H1 (cell line): ENCODE measurements around the gene PRAME. TPM values are rescaled to one million over a fixed set of nuclear protein-coding genes. Genes with fewer than 3 reads are reported as not detected.

Source experiments
- CTCF ChIA-PET: fragments of 300-600 bp; sonication (Branson Sonifier 250); formaldehyde crosslinking; loops from one replicate; lab custom pipeline; 2021; ENCODE audit not compliant: partially characterized antibody; lab: Charles Lee
- POLR2A ChIA-PET: fragments of 300-600 bp; sonication (Branson Sonifier 250); formaldehyde crosslinking; loops from one replicate; lab custom pipeline; 2021; ENCODE audit warnings: inconsistent platforms; ENCODE audit not compliant: partially characterized antibody; lab: Charles Lee
- DNase-seq, 2 experiments: peaks; one replicate each; pipeline versions ENCODE4 v3.0.0 to v3.0.0-alpha.2; 2010 to 2022; ENCODE audit warnings: low spot score in 2 of 2, low read depth in 1 of 2, mixed read lengths in 1 of 2
- FAIRE-seq: peaks from 2 replicates; lab custom pipeline; 2011; peaks lifted over from hg19 to GRCh38; lab: Jason Lieb, UNC
- H2AFZ ChIP-seq: 2 replicates; pipeline ENCODE4 v1.8.1; 2012; ENCODE audit warnings: low read length, inconsistent platforms
- H2AK5ac ChIP-seq: 2 replicates; pipeline ENCODE4 v1.6.1; 2013; ENCODE audit warnings: low read depth, low read length
- H2BK120ac ChIP-seq: replicated peaks from 2 replicates; pipeline ENCODE3; 2013; ENCODE audit warnings: low read depth, low read length, inconsistent platforms
- H2BK12ac ChIP-seq: 2 replicates; pipeline ENCODE4 v1.6.1; 2013; ENCODE audit warnings: low read depth, low read length
- H2BK15ac ChIP-seq: 2 replicates; pipeline ENCODE4 v1.6.1; 2013; ENCODE audit warnings: low read length
- H2BK20ac ChIP-seq: 2 replicates; pipeline ENCODE4 v1.6.1; 2013; ENCODE audit warnings: low read length
- H2BK5ac ChIP-seq: 2 replicates; pipeline ENCODE4 v1.6.1; 2013; ENCODE audit warnings: low read depth, low read length
- H3K14ac ChIP-seq: 2 replicates; pipeline ENCODE4 v1.6.1; 2013; ENCODE audit warnings: inconsistent platforms; ENCODE audit not compliant: insufficient read length
- H3K18ac ChIP-seq: 2 replicates; pipeline ENCODE4 v1.6.1; 2013; ENCODE audit warnings: low read length; ENCODE audit errors: extremely low read depth
- H3K23ac ChIP-seq: 2 replicates; pipeline ENCODE4 v1.6.1; 2013; ENCODE audit warnings: inconsistent platforms; ENCODE audit not compliant: insufficient read length
- H3K23me2 ChIP-seq: 2 replicates; pipeline ENCODE4 v1.6.1; 2013; ENCODE audit warnings: low read depth, low read length
- H3K27ac ChIP-seq: 2 replicates; pipeline ENCODE4 v1.6.1; 2011; ENCODE audit warnings: low read depth, low read length, inconsistent platforms
- H3K27me3 ChIP-seq, 4 experiments: replicated peaks in 1 of 4; 1 replicate in 1 of 4; 2 replicates in 3 of 4; pipeline versions ENCODE4 v1.6.1 to v1.8.1; 2011 to 2013; ENCODE audit warnings: low read length in 3 of 4, mild to moderate bottlenecking in 3 of 4, inconsistent platforms in 2 of 4, mixed read lengths in 2 of 4, moderate library complexity in 1 of 4; ENCODE audit not compliant: control insufficient read depth in 3 of 4, insufficient read depth in 3 of 4; ENCODE audit errors: extremely low read depth in 1 of 4
- H3K36me3 ChIP-seq, 4 experiments: 2 replicates each; pipeline versions ENCODE4 v1.6.1 to v1.8.1; 2011 to 2013; ENCODE audit warnings: mild to moderate bottlenecking in 4 of 4, low read length in 3 of 4, moderate library complexity in 2 of 4, control low read depth in 1 of 4, inconsistent platforms in 1 of 4; ENCODE audit not compliant: insufficient read depth in 4 of 4, control insufficient read depth in 2 of 4
- H3K4ac ChIP-seq: replicated peaks from 2 replicates; pipeline ENCODE3; 2013; ENCODE audit warnings: low read length, low read depth, mixed read lengths, inconsistent platforms; ENCODE audit not compliant: insufficient read length
- H3K4me1 ChIP-seq, 4 experiments: replicated peaks in 1 of 4; 1 replicate in 1 of 4; 2 replicates in 3 of 4; pipeline versions ENCODE4 v1.6.1 to v1.8.1; 2011 to 2013; ENCODE audit warnings: low read length in 3 of 4, inconsistent platforms in 2 of 4, mixed read lengths in 1 of 4; ENCODE audit not compliant: insufficient read depth in 4 of 4, control insufficient read depth in 3 of 4
- H3K4me2 ChIP-seq, 2 experiments: 2 replicates each; pipeline versions ENCODE4 v1.6.1 to v1.8.1; 2011 to 2013; ENCODE audit warnings: low read depth in 2 of 2, low read length in 2 of 2, control low read depth in 1 of 2, inconsistent platforms in 1 of 2, mild to moderate bottlenecking in 1 of 2; ENCODE audit not compliant: insufficient read depth in 1 of 2
- H3K4me3 ChIP-seq, 4 experiments: fragments of 200-600, 300-600 bp in 1 of 4; sonication (generic), shearing (Covaris generic), sonication (Bioruptor Twin) in 1 of 4; 2 replicates each; pipeline versions ENCODE4 v1.5.1 to v1.8.1; 2011 to 2016; ENCODE audit warnings: low read length in 4 of 4, low read depth in 3 of 4, control low read depth in 2 of 4, inconsistent platforms in 2 of 4, mild to moderate bottlenecking in 2 of 4, mixed read lengths in 1 of 4, moderate library complexity in 1 of 4; ENCODE audit not compliant: insufficient read depth in 2 of 4; ENCODE audit errors: extremely low read depth in 1 of 4
- H3K56ac ChIP-seq: replicated peaks from 2 replicates; pipeline ENCODE3; 2013; ENCODE audit warnings: low read depth, mild to moderate bottlenecking, mixed read lengths, low read length, inconsistent platforms; ENCODE audit not compliant: insufficient read length
- H3K79me1 ChIP-seq: 2 replicates; pipeline ENCODE4 v1.6.1; 2013; ENCODE audit warnings: low read depth, low read length, control low read depth
- H3K79me2 ChIP-seq, 2 experiments: 2 replicates each; pipeline versions ENCODE4 v1.6.1 to v1.8.1; 2012 to 2013; ENCODE audit warnings: low read length in 2 of 2, mild to moderate bottlenecking in 2 of 2, inconsistent platforms in 1 of 2; ENCODE audit not compliant: insufficient read depth in 2 of 2, control insufficient read depth in 1 of 2
- H3K9ac ChIP-seq, 4 experiments: replicated peaks in 1 of 4; 1 replicate in 1 of 4; 2 replicates in 3 of 4; pipeline versions ENCODE4 v1.6.1 to v1.8.1; 2011 to 2013; ENCODE audit warnings: low read depth in 3 of 4, low read length in 3 of 4, control low read depth in 2 of 4, mild to moderate bottlenecking in 2 of 4, moderate library complexity in 2 of 4, inconsistent platforms in 1 of 4; ENCODE audit errors: extremely low read depth in 1 of 4
- H3K9me3 ChIP-seq, 2 experiments: 2 replicates each; pipeline versions ENCODE4 v1.6.1 to v1.8.1; 2012 to 2013; ENCODE audit warnings: mild to moderate bottlenecking in 2 of 2, moderate library complexity in 2 of 2, control low read depth in 1 of 2, inconsistent platforms in 1 of 2, low read depth in 1 of 2, low read length in 1 of 2, mixed read lengths in 1 of 2; ENCODE audit not compliant: insufficient read depth in 2 of 2
- H4K20me1 ChIP-seq, 2 experiments: replicated peaks in 1 of 2; 2 replicates each; pipeline versions ENCODE3 to v1.8.1; 2011 to 2013; ENCODE audit warnings: inconsistent platforms in 2 of 2, low read length in 2 of 2, mild to moderate bottlenecking in 1 of 2; ENCODE audit not compliant: insufficient read depth in 2 of 2, control insufficient read depth in 1 of 2
- H4K5ac ChIP-seq: 2 replicates; pipeline ENCODE4 v1.6.1; 2013; ENCODE audit warnings: low read length, low read depth, mixed read lengths, inconsistent platforms; ENCODE audit not compliant: insufficient read length
- H4K8ac ChIP-seq: 2 replicates; pipeline ENCODE4 v1.8.0; 2013; ENCODE audit warnings: mild to moderate bottlenecking, moderate library complexity, low read length, inconsistent platforms; ENCODE audit not compliant: insufficient read depth; ENCODE audit errors: extremely low read depth
- H4K91ac ChIP-seq: replicated peaks from 2 replicates; pipeline ENCODE3; 2013; ENCODE audit warnings: low read length, mixed read lengths, inconsistent platforms; ENCODE audit not compliant: insufficient read length
- CBX5 ChIP-seq: fragments of 300-800, 300-1000 bp; sonication (generic); IDR thresholded peaks from 2 replicates; pipeline ENCODE4 v1.7.1; 2016; ENCODE audit warnings: antibody characterized with exemption, low read length, low read depth
- YY1 ChIP-seq: IDR thresholded peaks from 2 replicates; pipeline ENCODE4 v1.6.1; 2011; ENCODE audit warnings: low read depth, mild to moderate bottlenecking, low read length
- WGBS, 2 experiments: shearing (Covaris generic) in 1 of 2; methylation state at CpG; one replicate each; pipeline versions ENCODE4 v1.1.6 to v1.1.7; 2013 to 2015; ENCODE audit warnings: low lambda C conversion rate in 2 of 2, mixed read lengths in 2 of 2, inconsistent platforms in 1 of 2, low coverage in 1 of 2, missing lambda C conversion rate in 1 of 2; ENCODE audit not compliant: insufficient replicate concordance in 2 of 2, insufficient coverage in 1 of 2, insufficient read length in 1 of 2; ENCODE audit errors: extremely low coverage in 1 of 2, missing lambda C conversion rate in 1 of 2; 5-methylcytosine and 5-hydroxymethylcytosine counted together
- polyA plus RNA-seq, 7 experiments: library from polyadenylated mRNA; depleted of rRNA in 3 of 7; stranded (reverse) in 5 of 7; unstranded in 2 of 7; fragments of >200 nt in 5 of 7; fragments of 200-250 nt in 2 of 7; gene quantifications; 1 replicate in 5 of 7; 2 replicates in 1 of 7; 4 replicates in 1 of 7; pipeline versions ENCODE4 v1.2.1 to v1.2.3, GENCODE V29; 2011 to 2013; ENCODE audit warnings: missing spikeins in 2 of 7, mixed read lengths in 2 of 7
- total RNA-seq: library from RNA; stranded (reverse); fragmentation: NEBNext Ultra II Directional; extraction: Animal tissue kit (Norgen Biotek cat#: 25700); gene quantifications from 2 replicates; pipeline ENCODE4 v1.2.1, GENCODE V29; 2021

Gene PRAME
- total and polyA plus RNA-seq, 2 of the 8 experiments (the other 6 are each of a cell fraction or from before 2014, with no cell fraction given), result 0.15 to 1.1 TPM

GRCh38 chr22:22520667-22521602 is 38.1 kb downstream of the PRAME start:
- Histone ChIP-seq H3K18ac (no peak overlapping the region), H4K5ac (no peak overlapping the region), H3K4ac (no peak overlapping the region), H3K79me2 (no peaks in the 10 kb centered on the region), H2BK15ac (no peak overlapping the region), H3K79me1 (no peaks in the 10 kb centered on the region), H3K23ac (no peak overlapping the region), H3K56ac (no peak overlapping the region), H2AK5ac (no peak overlapping the region), H3K4me3 (no peak overlapping the region), H2AFZ (no peak overlapping the region), H4K20me1 (no peaks in the 10 kb centered on the region), H3K14ac (no peak overlapping the region), H3K36me3 (no peaks in the 10 kb centered on the region), H3K4me1 (no peaks in the 10 kb centered on the region), H3K9me3 (peaks cover 0 to 11% of the 10 kb centered on the region in 2 experiments; a peak in 2 of 4 replicates), H2BK5ac (no peak overlapping the region), H4K91ac (no peak overlapping the region), H3K27ac (no peak overlapping the region), H4K8ac (no peak overlapping the region), H2BK12ac (no peak overlapping the region), H3K27me3 (peaks cover 3 to 33% (median 21%) of the 10 kb centered on the region in 4 experiments; a peak in 6 of 7 replicates), H3K4me2 (no peak overlapping the region), H2BK20ac (no peak overlapping the region), H3K9ac (no peak overlapping the region), H3K23me2 (no peaks in the 10 kb centered on the region; the same call in 1 of the 2 replicates), H2BK120ac (no peak overlapping the region)
- DNase-seq (no peak), FAIRE-seq (no peak)
- CTCF ChIA-PET, result interaction anchor here (3.3 kb wide), 1 partner anchor 12 kb away, joined by 9 read pairs; the partner anchor contains the start of gene ZNF280B
- POLR2A ChIA-PET, result no interaction called here
- 84% methylated on average over 12 of the region's 12 CpGs; no CpG with 5 or more reads in 1 of the 2 experiments for WGBS, 2 experiments
- TF ChIP-seq YY1 (no peak), CBX5 (no peak)
